Stimulated activated CD4-positive, alpha-beta T cell treated with anti-CD3 and anti-CD28 coated beads, Interleukin-4, amount 100 ng/mL, for 4 hours (primary cell): ENCODE data around the gene SMIM44.

Experiments
- DNase-seq, 2 experiments: peaks; one replicate each; pipeline ENCODE4 v3.0.0-alpha.2; 2020

SMIM44 gene

DNA sequence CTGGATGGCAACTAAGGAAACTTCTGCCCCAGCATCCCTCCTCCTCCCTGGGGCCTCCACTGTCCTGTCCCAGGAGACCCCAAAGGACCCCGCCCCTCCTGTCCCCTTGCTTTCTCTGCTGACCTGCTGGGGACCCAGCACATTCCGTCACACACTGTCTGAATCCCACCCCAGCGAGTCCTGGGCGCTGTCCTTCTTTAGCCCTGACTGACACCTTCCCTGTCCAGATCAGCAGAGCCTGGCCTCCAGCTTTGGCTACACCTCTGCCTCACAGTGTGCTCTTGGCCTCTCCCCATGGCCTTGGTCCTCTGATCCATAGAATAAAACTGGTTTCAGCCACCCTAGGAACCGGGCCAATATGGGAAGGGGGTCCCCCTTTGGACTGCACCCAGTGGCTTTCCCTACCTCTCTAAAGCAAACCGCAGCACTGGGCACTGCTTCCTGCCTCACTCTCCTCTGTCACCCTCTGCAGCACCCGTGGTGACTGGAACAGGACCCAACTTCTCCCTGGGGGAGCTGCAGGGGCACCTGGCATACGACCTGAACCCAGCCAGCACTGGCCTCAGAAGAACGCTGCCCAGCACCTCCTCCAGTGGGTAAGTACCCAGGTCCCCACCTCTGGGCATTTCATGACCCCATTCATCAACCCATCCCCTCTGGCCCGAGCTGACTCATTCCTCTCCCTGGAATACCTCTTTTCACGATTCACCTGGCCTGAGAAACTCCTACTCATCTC is 49.3 kb downstream of the SMIM44 start:
- no peak for DNase-seq

DNA sequence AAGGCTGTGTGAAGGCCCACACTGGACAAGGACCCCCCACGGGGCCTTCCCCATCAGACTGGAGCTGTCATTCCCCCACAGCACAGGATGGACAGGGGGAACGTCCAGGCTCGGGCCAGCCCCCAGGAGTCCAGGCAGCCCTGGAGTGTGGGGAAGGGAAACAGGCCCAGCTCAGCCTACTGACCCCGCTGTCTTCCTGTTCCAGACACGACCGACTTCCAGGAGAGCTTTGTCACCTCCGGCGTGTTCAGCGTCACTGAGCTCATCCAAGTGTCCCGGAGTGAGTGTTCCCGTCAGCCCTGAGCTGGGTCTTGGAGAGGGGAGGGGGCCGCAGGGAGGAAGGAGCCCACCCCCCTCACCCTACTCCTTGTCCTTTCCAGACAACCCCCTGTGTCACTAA is 49.9 kb downstream of the SMIM44 start:
- DNase-seq: no peak
